GM12801 (cell line): ENCODE measurements around the gene IGF1R.

ENCODE experiments used
- TF ChIP-seq, protein P1 (sequence below): IDR thresholded peaks from one replicate; pipeline ENCODE4 v1.5.1; 2011; ENCODE audit warnings: control low read depth; ENCODE audit not compliant: insufficient read length; ENCODE audit errors: extremely low read depth

Gene IGF1R

DNA sequence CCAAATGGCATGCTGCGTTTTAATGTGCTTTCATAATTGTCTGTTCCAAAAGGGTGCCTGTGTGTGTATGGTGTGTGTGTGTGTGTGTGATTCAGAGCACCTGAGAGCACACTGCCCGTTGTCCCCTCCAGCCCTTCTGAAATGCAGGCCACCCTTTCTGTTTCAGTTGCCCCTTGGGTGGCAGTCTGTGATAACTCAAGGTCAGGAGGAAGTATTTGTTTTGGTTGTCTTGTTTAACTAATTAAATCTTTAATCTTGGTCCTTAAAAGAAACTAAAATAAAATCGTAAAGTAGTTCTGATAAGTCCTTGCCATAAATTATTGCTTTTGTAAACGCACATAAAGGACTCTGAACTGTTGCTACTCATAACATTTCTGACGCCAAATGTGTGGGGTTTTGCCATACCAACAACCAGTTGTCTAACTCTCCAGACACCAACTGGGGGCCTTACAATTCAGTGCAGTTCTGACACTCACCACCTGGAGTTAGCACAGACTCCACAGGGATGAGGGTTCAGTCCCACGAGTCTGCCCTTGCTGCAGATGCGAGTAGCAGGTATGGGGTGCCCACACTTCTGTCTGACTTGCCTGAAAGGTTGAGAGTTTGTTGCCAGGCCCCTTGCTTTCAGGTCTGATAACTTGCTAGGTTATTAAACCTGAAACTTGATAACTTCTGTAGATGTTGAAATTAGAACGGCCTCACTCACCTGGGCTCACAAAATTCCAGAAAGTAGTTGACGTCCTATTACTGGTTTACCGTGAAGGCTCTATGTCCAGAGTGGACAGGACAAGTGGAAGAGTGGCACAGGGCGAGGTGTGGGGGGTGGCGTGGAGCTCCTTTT, 157.3 kb downstream of the IGF1R start:
- TF ChIP-seq, protein P1, sequence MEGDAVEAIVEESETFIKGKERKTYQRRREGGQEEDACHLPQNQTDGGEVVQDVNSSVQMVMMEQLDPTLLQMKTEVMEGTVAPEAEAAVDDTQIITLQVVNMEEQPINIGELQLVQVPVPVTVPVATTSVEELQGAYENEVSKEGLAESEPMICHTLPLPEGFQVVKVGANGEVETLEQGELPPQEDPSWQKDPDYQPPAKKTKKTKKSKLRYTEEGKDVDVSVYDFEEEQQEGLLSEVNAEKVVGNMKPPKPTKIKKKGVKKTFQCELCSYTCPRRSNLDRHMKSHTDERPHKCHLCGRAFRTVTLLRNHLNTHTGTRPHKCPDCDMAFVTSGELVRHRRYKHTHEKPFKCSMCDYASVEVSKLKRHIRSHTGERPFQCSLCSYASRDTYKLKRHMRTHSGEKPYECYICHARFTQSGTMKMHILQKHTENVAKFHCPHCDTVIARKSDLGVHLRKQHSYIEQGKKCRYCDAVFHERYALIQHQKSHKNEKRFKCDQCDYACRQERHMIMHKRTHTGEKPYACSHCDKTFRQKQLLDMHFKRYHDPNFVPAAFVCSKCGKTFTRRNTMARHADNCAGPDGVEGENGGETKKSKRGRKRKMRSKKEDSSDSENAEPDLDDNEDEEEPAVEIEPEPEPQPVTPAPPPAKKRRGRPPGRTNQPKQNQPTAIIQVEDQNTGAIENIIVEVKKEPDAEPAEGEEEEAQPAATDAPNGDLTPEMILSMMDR: no peak

- TF ChIP-seq, protein P1: no peak
Measured at GRCh38 chr15:98806275-98806895, 158.0 kb downstream of the IGF1R start.

DNA sequence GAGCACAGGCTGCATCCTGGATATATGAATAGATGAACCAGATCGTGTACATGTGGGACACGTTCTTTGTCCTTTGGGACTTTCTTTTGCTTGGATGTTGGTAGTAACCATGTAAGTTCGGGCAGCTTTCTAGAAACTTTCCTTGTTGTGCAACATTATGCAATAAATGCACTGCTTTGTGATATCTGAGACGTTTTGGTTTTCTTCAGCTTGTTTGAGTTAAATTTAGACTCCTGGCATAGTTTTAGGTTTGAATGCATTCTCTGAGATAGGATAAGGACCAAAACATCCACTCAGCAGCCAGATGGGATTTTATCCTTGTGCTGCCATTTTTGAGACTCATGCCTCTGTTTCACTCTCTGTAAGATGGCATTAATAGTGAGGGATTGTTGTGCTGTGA, 158.9 kb downstream of the IGF1R start:
- TF ChIP-seq, protein P1: no peak

DNA sequence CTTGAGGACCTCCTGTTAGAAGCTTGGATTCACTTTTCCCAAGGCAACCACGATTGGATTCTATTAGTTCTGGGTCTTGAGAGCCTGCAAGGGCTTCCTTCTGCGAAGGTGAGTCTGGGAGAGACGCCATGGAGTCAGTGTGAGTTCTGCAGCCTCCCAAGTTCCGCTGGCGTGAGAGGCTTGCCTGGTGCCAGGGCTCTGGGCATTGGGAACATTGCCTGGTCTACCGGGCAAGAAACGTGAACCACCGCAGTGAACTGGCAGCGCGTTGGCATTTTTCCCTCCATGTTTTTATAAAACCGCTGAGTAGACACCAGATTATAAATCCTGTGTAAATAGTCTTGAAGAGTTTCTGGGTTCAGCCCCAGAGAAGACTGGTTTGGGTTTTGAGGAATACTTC, 160.9 kb downstream of the IGF1R start:
- TF ChIP-seq, protein P1: no peak

GRCh38 chr15:98812716-98813446, 164.5 kb downstream of the IGF1R start:
- TF ChIP-seq, protein P1: no peak

DNA sequence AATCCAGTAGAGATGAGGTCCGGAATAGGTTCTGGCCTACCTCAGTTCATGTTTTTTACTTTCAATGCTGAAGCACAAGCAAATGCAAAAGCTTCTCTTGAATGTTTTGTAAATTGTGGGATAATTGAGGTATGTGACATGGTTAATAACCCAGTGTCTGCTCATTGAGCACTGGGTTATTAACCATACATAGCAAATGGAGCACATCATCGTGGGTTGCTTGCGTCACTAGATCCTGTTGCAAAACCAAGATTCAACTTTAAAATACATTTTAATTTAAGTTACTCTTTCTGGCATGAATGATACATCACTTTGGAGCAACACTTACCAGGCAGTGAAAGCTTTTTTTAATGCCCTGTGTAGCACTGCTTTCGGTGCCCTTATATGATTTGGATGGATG, 165.6 kb downstream of the IGF1R start:
- TF ChIP-seq, protein P1: no peak

DNA sequence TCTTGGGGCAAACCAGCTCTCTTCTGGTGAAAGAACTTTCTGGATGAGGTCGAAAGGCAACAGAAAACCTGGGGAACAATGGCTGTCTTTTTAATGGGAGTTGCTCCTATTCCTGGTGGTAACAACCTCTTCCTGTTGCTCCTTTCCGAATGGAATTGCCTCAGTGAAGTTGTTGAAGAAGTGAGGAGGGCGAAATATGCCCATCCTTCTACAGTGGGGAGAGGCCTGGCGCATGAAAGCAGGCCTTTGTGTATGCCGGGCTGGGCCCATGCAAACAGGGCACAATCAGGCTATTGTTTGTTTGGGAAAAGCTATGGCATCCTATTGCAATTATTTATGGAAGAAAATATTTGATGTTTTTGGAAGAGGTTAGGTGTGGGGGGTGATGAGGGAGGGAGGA, 166.9 kb downstream of the IGF1R start:
- TF ChIP-seq, protein P1: no peak
